C4-2B (cell line): ENCODE measurements around the gene LCP2.

Experiments used
- H3K27ac ChIP-seq: fragments of 450-650 bp; 2 replicates; pipeline ENCODE4 v1.5.1; 2017
- ZFX ChIP-seq: fragments of 450-650 bp; IDR thresholded peaks from 2 replicates; pipeline ENCODE4 v1.6.1; 2017
- TF ChIP-seq, protein P1 (sequence below): fragments of 450-650 bp; conservative IDR thresholded peaks from 2 replicates; pipeline ENCODE4 v1.5.1; 2017; ENCODE audit warnings: mild to moderate bottlenecking

The LCP2 gene

DNA sequence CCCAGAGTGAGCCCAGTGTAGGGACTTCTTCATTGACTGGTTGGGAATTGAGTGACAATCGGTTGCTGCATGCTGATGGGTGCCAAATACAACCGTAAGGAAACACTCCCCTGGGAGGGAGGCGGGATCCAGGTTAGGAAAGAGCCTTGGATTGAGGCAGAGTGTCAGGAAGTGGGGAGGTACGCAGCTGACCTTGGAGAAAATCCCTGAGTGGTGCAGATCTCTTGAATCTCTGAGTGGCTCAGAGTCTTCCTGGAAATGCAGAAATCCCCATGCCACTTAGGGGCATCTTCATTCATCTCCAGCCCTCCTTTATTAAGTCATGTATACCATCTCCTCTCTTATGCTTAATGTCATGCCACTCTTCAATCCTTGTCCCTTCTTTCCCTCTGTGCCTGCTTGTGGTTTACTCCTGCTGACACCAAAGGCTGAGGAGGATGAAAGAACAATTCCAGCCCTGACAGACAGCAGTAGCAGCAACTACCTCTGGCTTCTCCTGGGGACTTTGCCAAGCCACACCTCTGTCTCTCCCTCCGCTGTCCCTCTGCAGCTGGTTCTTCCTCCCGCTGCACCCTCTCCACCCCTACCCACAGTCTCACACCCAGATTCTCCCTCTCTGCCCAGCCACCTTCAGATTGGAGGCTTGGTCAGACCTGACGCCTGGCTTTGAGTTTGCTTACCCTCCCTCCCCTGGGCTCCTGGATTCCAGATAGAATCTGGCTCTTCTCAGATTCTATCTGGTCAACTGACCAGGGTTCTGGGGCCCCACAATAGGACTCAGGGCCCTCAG is 14.1 kb upstream of the LCP2 start:
- no peak overlapping the region for H3K27ac ChIP-seq
- TF ChIP-seq, protein P1, sequence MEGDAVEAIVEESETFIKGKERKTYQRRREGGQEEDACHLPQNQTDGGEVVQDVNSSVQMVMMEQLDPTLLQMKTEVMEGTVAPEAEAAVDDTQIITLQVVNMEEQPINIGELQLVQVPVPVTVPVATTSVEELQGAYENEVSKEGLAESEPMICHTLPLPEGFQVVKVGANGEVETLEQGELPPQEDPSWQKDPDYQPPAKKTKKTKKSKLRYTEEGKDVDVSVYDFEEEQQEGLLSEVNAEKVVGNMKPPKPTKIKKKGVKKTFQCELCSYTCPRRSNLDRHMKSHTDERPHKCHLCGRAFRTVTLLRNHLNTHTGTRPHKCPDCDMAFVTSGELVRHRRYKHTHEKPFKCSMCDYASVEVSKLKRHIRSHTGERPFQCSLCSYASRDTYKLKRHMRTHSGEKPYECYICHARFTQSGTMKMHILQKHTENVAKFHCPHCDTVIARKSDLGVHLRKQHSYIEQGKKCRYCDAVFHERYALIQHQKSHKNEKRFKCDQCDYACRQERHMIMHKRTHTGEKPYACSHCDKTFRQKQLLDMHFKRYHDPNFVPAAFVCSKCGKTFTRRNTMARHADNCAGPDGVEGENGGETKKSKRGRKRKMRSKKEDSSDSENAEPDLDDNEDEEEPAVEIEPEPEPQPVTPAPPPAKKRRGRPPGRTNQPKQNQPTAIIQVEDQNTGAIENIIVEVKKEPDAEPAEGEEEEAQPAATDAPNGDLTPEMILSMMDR: no peak
- no peak for TF ChIP-seq ZFX

DNA sequence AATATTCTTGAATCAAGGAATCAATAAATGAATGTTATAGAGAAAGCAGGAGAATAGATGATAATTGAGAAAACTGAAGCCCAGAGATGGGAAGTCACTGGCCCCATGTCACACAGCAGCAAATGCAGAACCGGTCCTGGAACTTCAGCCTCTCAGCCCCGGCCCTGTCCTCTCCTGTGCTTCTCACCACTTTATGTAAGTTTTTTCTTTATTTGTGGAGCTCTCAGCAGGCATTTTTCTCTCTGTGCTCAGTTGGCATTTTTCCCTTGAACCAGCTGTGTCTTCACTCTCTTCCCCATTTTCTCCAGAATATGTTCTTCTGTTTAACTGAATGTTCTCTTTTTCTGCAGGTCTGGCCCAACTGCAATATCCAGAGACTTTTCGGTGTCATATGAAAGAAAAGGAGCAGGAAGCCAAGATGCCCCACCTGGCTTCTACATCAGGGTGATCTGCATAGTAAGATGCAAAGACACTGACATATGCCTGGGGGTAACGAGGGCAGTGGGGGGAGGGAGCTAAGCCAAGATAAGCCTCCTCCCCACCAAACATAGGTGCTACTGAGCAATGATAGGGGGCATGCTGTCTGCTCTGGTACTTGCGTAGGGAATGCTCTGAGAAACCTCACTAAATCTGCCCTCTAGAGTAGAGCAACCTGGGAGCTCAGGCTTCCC is 12.8 kb upstream of the LCP2 start:
- TF ChIP-seq ZFX: no peak
- TF ChIP-seq, protein P1: no peak
- H3K27ac ChIP-seq: no peak overlapping the region

DNA sequence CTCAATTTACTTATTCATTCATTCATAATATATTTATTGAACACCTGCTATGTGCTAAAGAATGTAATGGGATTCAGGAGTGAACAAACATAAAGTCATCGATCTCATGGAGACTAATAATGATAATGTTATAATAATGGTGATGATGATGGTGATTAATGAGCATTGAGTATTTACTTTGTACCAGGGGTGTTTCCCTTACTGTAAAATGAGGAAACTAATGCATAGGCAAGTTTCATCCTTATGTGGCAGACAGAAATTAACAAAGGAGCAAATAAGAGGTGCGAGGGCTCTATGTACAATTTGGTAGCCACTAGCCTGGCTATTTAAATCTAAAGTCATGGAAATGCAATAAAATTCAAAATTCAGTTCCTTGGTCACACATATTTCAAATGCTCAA is 11.1 kb upstream of the LCP2 start:
- H3K27ac ChIP-seq: no peak overlapping the region
- TF ChIP-seq, protein P1: no peak
- TF ChIP-seq ZFX: no peak

DNA sequence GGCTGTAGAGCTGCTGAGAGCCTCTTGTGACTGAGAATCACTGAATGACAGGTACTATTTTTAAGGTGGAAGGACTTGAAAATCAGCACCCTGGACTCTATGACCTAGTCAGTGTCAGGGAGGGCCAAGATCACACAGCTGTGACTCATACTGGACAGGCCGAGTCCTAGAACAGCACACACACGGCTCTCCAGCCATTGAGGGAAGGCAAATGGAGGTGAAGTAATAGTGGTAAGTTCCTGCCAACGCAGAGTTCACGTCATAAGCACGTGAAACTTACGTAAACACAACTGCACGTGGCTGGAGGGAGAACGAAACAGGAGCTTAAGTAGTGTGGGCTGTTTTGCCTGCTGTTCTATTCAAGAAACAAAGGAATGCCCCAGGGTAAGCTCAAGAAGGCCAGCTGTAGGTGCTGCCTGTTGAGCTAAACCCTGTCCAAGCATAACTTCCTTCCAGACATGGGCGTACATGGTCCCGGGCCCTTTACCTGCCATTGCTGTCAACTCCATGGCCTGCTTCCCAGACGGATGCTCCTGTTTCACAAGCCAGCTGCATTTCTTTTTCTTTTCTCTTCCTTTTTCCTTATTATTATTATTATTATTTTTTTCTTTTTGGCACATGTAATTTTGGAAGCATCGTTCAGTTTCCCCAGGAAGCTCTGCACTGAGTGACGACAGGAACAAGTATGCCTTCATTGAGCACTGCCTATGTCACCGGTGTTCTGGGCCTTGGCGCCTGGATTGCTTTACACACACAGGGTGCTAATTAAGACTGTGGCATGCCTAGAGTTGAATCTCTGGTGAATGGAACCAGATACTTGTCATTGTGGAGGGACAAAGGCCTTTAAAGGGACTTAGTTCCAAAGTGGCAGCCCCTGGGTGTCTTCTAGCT is 10.2 kb upstream of the LCP2 start:
- H3K27ac ChIP-seq: no peak overlapping the region; the same call in 1 of the 2 replicates
- no peak for TF ChIP-seq ZFX
- TF ChIP-seq, protein P1: no peak

DNA sequence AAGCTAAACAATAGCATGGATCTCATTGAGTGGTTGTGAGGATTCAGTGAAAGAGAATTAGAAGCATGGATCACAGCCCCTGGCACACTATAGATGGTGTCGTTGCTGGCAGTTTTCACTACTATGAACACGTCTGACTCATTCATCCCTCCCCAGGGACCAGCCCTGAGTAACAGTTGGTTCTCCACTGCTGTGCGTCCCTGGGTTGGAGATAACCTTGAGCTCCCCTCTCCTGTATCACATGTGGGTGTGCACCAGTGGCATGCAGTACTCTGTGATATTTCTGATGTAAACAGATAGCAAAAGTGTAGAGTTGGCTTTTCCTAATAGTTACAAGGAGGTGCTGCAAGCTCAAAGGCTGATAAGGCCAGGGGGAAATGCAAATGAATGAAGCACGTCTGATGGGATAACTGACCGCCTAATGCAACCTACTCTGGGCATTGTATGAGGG is 8.8 kb upstream of the LCP2 start:
- TF ChIP-seq ZFX: no peak
- TF ChIP-seq, protein P1: no peak
- H3K27ac ChIP-seq: no peak overlapping the region

DNA sequence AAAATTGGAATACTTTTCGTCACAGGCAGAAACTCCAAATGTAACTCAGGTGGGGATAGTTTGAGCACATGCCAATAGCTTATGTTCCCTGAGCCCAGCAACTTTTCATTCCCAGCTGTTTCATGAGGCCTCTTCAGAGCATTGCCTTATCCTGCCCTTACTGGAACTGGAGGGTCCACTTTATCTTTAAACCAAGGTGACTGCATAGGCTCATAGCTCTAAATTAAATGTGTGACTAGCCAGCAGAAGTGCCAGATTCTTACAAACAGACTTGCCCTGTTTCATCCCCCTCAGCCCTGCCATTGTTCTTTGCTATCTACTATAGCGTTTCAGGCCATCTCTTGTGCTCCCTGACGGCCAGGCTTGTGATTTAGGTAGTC is 8.1 kb upstream of the LCP2 start:
- TF ChIP-seq, protein P1: no peak
- no peak for TF ChIP-seq ZFX
- H3K27ac ChIP-seq: no peak overlapping the region
